GM18526 (cell line): ENCODE data around the gene RAMP3.

Source experiments
- POLR2A ChIP-seq: IDR thresholded peaks from 3 replicates; pipeline ENCODE4 v1.6.1; 2011; ENCODE audit not compliant: insufficient read length; ENCODE audit errors: extremely low read depth

The RAMP3 gene

DNA sequence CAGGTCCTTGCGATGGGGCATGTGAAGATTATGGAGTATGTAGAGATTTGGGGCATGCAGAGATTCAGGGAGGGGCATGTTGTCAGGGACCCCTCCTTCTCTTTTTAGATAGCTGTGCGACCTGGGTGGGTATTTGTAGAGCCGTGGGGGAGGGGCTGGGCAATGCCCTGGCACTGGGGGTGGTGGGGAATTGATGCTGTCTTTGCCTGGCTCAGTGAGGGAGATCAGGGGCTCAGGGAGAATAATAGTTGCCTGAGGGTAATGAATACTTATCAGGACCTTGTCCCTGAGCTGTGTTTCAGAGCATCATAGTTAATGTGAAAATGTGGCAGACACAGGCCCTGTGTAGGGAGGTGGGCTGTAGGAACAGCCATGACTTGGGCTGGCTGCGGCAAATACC, 3.5 kb downstream of the RAMP3 start:
- TF ChIP-seq POLR2A: no peak

DNA sequence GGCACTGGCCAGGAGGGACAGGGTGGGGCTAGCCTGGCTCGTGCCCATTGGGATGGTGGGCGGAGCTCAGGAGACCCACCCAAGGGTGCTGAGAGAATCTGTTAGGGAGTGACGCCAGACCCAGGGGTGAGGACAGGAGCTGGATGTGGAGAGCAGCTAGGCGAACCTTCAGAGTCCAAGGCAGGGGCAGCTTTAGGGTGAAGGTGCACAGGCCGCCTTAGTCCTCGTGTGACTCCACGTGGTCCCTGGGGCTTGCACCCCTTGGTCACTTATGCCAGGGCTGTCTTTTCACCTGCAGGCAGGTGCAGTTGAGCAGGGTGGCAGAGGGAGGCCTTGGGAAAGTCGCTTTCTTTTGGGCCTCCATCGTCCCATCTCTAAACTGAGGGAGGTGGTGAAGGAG, 4.3 kb downstream of the RAMP3 start:
- no peak for TF ChIP-seq POLR2A

DNA sequence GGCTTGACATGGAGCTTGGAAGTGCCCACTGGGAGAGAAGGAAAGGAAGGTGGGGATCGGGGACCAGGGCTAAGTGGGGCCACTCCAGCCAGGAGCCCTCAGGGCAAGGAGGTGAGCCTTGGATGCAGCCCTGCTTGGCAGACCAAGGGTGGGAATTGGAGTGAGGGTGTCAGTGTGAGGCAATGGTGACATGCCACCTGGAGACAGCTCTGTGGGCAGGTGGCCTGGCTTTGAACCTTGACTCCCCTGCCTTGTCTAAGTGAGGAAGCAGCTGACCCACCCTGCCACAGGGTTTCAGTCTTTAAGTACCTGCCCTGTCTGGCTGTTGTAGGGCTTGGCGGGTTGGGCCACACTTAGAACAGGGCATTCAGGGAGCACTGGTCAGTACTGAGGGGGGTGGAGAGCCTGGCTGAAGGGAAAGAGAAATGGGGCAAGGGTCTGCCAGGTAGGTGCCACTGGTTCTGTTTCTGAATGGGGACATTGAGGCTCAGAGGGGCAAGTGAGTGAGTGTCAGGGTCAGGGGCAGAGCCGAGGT, 4.8 kb downstream of the RAMP3 start:
- TF ChIP-seq POLR2A: no peak

DNA sequence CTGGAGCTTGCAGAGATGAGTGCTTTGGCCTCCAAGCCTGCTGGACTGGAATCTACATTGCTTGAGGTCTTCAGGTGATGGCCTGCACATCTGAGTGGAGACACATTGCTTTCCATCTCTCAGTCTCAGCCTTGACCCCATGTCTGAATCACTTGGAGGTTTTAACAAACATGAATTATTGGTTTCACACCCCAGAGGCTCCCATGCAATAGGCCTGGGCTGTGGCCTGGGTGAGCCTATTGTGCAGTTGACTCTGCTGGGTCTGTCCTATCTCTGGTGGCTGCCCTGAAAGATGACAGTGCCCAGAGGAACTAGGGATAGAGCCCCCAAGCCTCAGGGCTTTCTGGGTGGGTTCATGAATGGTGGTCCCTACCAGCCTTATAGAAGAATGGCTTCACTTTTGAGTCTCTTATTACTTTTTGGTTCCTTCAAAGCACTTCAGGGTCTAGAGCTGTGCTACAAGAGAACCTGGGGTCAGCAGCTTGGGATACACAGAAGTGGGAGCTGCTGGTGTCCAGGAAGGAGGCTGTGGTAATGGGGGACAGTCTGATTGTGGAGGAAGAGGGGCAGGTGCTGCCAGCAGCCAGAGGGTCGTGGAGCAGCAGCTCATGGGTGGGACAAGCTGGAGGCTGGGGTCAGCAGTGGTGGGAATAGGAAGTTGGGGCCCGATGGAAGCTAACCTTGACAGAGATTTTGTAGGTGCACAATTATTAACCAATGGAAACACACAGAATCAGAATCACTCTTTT, 5.5 kb downstream of the RAMP3 start:
- no peak for TF ChIP-seq POLR2A

DNA sequence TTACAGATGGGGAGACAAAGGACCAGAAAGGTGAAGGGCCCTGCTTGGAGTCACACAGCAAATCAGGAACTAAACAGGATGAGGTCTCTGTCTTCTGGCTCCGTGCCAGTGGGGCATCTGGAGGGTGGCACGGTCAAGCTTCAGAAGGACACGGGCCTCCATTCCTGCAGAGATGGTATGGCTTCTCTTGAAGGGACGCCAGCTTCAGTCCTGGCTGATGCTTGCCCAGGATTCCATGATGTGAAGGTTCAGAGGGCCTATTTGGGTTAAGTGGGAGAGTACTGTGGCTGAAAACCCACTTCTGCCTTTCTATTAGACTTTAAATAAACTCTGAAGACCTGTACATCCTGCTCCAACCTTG, 6.1 kb downstream of the RAMP3 start:
- no peak for TF ChIP-seq POLR2A

DNA sequence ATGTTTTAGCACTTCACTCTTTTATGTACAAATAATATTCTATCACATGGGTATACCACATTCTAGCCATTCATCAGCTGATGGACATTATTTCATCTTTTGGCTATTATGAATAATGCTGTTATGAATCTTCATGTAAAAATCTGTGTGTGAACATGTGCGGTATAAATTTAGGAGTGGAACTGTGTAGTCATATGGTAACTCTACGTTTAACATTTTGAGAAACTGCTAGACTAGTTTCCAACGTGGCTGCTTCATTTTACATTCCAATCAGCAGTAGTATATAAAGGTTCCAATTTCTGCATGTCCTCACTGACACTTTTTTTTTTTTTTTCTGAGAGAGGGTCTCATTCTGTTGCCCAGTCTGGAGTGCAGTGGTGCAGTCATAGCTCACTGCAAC, 8.3 kb downstream of the RAMP3 start:
- no peak for TF ChIP-seq POLR2A

DNA sequence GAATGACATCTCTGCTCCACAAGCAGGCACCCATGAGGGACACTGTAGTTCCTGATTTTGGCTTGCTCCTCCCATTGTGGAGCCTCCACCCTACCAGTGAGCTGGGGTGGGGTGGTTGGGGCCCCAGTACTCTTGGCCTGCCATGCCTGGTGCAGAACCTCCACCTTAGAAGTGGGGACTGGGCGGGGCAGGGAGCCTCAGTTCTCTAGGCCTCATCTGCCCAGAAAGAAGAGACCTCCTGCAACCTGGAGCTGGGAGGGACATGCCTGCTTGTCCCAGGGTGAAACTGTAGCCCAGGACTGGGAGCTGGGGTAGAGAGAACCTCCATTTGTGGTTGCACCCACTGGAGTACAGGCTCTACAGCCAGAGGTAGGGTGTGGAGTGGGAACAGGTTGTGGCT, 14.4 kb downstream of the RAMP3 start:
- no peak for TF ChIP-seq POLR2A

DNA sequence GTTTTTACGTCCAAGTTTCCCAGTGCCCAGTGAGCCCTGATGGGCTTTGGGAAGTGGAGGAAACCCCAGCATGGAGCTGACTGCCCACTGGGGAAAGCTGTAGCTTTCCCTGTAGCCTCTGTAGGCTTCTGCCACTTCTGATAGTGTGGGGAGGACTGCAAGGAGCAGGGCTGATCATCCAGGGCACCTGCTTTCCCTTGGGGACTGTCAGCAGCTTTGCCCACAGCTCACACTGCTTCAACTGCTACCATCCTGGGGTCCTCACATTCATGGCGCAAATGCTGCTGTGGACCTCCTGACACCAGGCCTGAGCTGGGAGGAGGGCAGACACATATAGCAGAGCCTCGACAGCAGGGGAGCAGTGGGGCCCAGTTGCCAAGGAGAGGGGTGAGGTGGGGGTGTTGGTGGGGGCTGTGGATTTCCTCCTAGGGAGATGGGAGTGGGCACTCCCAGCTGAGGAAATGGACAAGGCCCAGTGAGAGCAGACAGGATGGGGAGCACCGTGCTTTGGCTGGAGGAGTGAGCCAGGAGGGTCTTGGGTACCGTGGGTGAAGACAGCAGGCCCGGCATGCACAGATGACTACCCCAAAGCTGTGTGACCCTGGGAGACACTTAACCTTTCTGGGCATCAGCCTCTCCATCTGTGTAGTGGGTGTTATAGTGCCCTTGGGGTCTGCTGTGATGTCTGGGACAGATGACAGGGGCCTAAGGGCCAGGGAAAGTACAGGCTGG, 16.2 kb downstream of the RAMP3 start:
- no peak for TF ChIP-seq POLR2A

DNA sequence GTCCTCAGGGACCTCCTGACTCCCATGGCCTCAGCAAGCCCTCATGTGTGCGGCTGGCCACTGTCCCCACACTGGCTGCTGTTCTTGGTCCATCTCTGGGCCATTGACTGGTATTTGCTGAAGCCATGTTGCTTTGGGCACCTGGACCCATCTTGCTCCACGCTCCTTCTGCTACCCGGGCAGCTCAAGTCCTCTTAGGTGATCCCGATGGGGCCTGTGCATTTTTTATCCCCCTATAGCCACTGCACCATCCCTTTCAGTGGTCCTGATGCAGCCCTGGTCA, 16.7 kb downstream of the RAMP3 start:
- TF ChIP-seq POLR2A: no peak

DNA sequence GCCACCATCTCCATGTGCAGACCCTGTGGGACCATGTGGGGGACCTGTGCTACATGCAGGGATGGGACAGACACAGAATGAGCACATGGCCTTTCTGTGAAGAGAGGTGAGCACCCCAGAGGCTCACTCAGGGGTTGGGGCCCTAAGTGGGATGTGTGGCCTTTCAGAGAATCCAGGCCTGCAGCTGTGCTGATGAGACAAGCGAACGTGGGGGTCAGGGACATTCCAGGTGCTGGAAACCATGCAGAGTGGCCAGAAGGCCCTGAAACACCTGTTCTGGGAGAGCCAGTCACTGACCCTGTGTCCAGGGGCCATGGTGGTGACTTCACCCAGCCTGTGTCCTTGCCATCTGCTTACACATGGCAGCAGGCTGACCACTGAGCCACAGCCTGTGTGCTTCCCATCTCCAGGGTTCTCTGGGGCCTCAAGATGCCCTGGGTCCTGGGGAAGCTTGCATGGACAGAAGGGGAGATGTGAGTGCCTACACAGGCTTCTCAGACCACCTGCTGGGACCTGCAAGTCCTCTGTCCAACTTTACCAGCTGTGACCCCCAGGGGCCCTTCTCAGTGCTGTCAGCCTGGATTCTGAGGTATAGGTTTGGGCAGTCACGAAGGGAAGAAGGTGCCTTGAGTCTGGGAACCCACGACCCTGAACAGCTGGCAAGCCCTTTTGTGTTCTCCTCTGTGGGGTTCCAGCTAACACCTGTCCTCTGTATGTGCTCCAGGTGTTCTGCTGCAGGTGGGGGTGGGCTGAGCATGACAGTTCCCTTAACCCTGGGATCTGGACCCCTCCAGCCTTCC, 17.6 kb downstream of the RAMP3 start:
- TF ChIP-seq POLR2A: no peak

DNA sequence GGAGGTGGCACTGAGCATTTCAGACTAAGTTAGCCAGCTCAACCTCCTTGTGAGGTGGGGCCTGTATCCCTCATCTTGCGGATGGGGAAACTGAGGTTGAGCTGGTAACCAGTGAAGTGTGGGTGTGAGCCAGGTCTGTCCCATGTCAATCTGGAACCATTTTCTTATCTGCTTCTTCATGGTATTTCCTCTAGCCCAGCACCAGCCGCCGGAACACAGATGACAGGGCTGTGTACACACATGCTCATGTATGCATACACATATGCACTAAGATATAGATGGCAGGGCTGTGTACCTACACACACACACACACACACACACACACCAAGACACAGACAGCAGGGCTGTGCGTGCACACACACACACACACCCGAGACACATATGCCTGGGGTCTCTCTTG, 18.5 kb downstream of the RAMP3 start:
- TF ChIP-seq POLR2A: no peak

DNA sequence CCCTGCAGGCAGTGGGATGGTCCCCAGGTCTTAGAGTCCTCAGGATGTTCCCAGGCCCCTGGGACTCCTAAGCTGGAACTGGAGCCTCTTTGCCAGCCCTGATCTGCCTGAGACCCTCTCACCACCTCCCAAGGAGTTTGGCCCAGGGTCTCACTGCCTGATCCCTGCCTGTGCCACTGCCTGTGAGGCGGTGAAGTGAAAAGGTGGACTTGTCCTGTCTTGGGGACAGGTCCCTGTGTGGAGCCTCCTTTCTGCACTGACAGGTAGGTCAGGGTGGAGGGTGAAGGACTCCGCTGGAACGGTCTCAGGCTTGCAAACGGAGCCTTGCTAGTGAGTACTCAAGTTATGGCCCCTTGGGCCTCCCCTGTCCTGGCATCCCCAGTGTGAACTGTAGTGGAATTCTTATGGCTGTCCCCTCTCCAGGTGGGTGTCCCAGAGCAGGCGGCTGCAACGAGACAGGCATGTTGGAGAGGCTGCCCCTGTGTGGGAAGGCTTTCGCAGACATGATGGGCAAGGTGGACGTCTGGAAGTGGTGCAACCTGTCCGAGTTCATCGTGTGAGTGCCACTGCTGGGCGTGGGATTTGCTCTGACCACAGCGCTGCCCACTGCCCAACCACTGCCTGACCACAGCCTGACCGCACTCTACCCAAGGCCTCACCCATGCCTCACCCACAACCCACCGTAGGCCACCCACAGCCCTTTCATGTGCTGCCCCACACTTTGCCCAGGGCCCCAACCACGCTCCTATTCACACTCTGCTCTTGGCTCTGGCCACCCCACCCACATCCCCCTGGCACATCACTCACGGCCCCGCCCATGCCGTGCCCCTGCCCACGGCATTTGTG, 19.5 kb downstream of the RAMP3 start:
- no peak for TF ChIP-seq POLR2A

DNA sequence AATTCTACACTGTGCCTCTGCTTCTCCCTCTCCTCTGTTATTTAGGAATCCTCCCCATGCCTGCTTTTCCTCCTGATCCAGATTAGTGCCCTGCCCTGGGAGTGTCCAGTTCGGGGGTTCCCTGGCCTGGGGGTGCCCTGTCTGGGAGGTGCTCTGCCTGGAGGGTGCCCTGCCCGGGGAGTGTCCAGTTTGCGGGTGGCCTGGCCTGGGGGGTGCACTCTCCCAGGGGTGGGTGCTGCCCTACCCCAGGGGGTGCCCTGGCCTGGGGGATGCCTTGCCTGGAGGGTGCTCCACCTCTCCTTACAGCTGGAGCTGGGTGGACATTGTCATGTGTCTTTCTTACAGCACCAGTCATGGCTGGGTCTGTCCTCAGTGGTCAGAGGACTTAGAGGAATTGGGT, 20.2 kb downstream of the RAMP3 start:
- no peak for TF ChIP-seq POLR2A

DNA sequence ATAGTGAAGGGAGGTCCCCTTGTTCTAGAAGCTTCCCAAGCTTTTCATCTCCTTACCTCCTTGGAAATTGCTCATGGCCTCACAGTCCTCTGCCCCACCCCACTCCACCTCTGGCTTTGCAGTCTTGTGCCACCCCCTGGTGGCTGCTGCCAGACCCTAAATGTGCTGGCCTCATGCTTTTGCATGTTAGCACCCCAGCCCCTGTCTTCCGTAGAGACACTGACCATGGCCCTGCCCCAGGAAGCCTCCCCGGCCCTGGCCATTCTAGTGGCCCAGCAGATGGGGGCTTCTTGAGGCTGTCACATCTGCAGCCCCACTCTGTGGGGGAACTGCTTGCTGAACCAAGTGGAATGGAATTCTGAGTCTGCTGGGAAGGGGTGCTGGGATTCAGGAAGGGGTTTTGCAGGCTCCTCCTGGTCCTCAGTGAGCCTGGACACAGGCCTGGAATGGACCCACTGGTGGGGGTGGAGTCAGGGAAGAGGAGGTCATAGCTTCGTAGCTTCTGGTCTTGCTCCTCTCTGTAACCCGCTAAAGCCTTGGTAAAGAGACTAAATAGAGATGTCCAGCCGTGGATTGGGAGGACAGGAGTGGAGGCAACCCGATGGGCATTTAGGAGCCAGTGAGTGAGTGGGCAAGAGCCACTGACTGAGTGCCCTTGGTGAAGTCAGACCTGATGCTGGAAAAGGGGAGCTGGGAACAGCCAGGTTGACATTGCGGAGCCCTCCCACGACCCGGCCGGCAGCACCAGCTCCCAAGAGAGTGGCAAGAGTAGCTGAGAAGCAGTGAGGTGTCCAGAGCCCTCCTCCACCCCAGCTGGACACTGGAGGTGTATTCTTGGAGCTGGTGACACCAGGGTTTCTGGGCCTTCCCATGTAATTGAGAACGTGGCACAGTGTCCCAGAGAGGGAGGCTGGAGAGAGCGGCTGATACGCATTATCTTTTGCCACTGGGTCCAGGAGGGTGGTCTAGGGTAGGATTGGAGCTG, 20.9 kb downstream of the RAMP3 start:
- TF ChIP-seq POLR2A: no peak

DNA sequence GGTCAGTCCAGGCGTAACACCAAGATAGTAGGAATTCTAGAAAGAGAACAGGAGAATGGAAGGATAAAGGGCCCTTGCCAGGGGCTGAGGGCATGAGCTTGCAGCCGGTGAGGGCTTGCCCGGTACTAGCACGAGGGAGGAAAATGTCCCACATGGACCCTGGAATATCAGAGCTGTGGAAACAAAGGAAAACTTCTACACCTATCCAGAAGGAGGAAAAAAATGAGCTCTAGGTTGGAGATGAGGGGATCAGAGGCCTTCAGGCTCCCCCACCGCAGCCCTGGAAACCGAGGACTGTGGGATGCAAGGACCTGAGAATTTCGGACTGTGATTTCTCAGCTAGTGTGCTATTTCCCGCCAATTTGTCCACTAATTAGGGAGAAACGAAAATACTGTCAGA, 22.1 kb downstream of the RAMP3 start:
- no peak for TF ChIP-seq POLR2A
